Brain microvascular endothelial cell (primary cell): Measurements from ENCODE around the gene LOXL1.
A peak's percentile ranks its signal among the peaks of the same experiment; 100 is the strongest.

Experiments used
- DNase-seq: peaks from one replicate; pipeline ENCODE4 v3.0.0-alpha.2; 2020
- H3K27ac ChIP-seq: fragments of 250-450 bp; sonication (Bioruptor Pico); 2 replicates; pipeline ENCODE4 v1.5.1; 2020; ENCODE audit warnings: mild to moderate bottlenecking, moderate library complexity
- H3K27me3 ChIP-seq: fragments of 250-450 bp; sonication (Bioruptor Pico); replicated peaks from 2 replicates; pipeline ENCODE4 v1.5.1; 2020; ENCODE audit warnings: mild to moderate bottlenecking
- H3K36me3 ChIP-seq: fragments of 250-450 bp; sonication (Bioruptor Pico); replicated peaks from 2 replicates; pipeline ENCODE4 v1.5.1; 2020; ENCODE audit warnings: mild to moderate bottlenecking
- H3K4me3 ChIP-seq: 2 replicates; pipeline ENCODE4 v1.5.1; 2011; ENCODE audit warnings: low read depth, mild to moderate bottlenecking, control low read depth, low read length, moderate library complexity
- in situ Hi-C: cut with HindIII; loops from 2 replicates; pipeline ENCODE4 v1.10.0; 2017; ENCODE audit warnings: low sequenced_read_pairs, low pct_ligation_motif_present
- TF ChIP-seq, protein P1 (sequence below): IDR thresholded peaks from 2 replicates; pipeline ENCODE4 v1.5.1; 2011; ENCODE audit warnings: low read depth, mild to moderate bottlenecking, moderate library complexity, low read length, control low read depth, inconsistent platforms; ENCODE audit errors: missing control alignments

LOXL1 gene

GRCh38 chr15:73987250-73987649, 61.0 kb downstream of the LOXL1 start:
- in situ Hi-C loops, result no loop called here
- H3K4me3 ChIP-seq, result no peak overlapping the region
- H3K27me3 ChIP-seq, result no peaks in the 10 kb centered on the region
- H3K36me3 ChIP-seq, result no peaks in the 10 kb centered on the region
- no peak overlapping the region for H3K27ac ChIP-seq
- no peak for DNase-seq
- TF ChIP-seq, protein P1, sequence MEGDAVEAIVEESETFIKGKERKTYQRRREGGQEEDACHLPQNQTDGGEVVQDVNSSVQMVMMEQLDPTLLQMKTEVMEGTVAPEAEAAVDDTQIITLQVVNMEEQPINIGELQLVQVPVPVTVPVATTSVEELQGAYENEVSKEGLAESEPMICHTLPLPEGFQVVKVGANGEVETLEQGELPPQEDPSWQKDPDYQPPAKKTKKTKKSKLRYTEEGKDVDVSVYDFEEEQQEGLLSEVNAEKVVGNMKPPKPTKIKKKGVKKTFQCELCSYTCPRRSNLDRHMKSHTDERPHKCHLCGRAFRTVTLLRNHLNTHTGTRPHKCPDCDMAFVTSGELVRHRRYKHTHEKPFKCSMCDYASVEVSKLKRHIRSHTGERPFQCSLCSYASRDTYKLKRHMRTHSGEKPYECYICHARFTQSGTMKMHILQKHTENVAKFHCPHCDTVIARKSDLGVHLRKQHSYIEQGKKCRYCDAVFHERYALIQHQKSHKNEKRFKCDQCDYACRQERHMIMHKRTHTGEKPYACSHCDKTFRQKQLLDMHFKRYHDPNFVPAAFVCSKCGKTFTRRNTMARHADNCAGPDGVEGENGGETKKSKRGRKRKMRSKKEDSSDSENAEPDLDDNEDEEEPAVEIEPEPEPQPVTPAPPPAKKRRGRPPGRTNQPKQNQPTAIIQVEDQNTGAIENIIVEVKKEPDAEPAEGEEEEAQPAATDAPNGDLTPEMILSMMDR, result no peak

- Histone ChIP-seq H3K4me3 (no peak overlapping the region), H3K27me3 (no peaks in the 10 kb centered on the region), H3K27ac (peak overlapping the region; percentile 78), H3K36me3 (no peaks in the 10 kb centered on the region)
- DNase-seq, result peak; percentile 40
- TF ChIP-seq, protein P1, result no peak
- in situ Hi-C loops, result no loop called here
Measured at GRCh38 chr15:73987681-73988444, 61.6 kb downstream of the LOXL1 start.

DNA sequence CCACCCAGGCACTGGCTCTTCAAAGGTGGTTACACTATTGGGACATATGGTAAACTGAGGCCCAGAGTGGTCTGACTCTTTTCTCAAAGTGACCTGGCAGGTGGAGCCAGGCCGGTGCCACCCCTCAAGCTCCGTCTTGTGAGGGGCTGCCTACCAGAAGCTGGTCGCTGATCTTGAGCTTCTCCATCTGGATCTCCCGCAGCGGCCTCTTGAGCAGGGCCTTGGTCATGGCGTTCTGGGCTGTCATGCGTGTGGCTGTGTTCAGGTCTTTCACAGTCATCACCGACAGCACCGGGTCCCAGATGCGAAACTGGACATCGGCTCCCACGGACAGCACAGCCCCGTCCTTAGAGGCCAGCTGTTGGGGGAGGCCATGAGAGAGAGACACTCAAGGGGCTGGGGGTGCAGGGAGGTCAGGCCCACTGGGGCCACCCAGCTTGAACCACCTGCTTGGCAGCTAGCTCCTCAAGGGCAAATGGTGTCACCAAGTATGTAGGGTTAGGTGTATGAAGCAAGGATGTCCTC, 62.2 kb downstream of the LOXL1 start:
- peak overlapping the region; percentile 78 for H3K27ac ChIP-seq

GRCh38 chr15:73989001-73989798, 62.9 kb downstream of the LOXL1 start:
- Histone ChIP-seq H3K27me3 (no peaks in the 10 kb centered on the region), H3K27ac (peak overlapping the region; percentile 78), H3K36me3 (no peaks in the 10 kb centered on the region), H3K4me3 (no peak overlapping the region)
- in situ Hi-C loops, result no loop called here
- TF ChIP-seq, protein P1, result no peak
- DNase-seq, result peak; percentile 62

More for the DNA sequence above, 62.2 kb downstream of the LOXL1 start:
- in situ Hi-C loops, result no loop called here
- no peak for DNase-seq
- TF ChIP-seq, protein P1, result no peak
- Histone ChIP-seq H3K27me3 (no peaks in the 10 kb centered on the region), H3K4me3 (no peak overlapping the region), H3K36me3 (no peaks in the 10 kb centered on the region)

GRCh38 chr15:73990250-73991005, 64.2 kb downstream of the LOXL1 start:
- no peak for DNase-seq
- Histone ChIP-seq H3K4me3 (no peak overlapping the region), H3K27ac (no peak overlapping the region), H3K36me3 (no peaks in the 10 kb centered on the region), H3K27me3 (no peaks in the 10 kb centered on the region)
- TF ChIP-seq, protein P1, result no peak
- in situ Hi-C loops, result no loop called here
